Putamen (tissue), 1 donor: Measurements from ENCODE around the gene BCKDHB.

Experiments
- DNase-seq: peaks from one replicate; pipeline ENCODE4 v3.0.0-alpha.2; 2016; ENCODE audit warnings: low spot score

Gene BCKDHB

DNA sequence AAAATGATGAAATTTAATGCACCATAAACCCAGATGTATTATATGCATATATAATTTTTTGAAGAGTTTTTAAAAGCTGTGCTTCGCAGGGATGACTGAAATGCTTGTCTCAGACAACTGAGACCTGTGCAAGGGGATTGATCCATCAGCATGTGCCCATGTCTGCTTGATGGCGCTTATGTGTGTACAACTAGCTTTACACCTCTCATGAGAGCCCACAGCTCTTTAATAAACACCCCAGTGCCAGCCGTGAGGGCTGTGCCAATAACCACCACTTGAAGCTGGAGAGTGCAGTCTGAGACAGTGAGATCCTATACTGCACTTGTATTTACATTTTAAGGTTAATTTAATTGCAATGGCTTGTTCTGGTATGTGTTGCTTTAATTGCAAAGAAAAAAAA lies 225.5 kb downstream of the BCKDHB start:
- DNase-seq: no peak

DNA sequence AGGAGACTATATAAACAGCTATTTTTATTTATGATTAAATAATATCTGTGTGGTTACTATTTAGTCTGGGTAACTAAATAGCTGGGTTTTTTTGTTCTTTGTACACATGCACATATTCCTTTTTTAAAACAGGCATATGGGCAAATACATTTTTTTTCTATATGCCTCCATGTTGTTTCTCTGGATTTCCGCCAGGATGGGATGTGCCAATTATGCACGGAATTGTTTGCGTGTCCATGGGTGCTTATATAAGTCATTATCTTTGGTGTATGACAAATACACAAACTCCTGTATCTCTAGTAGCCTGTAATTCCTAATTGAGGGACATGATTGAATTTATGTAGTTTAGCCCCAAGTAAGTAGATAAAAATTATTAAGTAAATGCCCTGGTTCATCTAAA lies 226.9 kb downstream of the BCKDHB start:
- DNase-seq: no peak

DNA sequence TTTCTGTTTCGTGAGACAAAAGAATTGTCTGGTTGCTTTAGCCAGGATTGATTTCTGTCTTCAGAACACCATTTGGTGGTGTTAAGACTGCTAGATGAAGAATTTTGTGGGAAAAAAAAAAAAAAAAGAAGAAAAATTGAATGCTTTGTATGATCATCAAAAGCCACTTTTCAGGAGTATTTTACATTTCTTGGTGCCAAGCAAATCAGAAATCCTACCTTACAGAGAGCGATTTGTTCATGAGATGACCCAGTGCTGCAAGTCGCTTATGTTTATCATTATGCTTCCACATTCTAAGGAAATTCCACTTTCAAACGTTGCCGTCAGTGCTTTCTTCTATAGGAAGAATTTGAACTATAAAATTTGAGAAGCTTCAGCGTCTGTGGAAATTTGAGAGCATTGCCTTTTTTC lies 228.7 kb downstream of the BCKDHB start:
- no peak for DNase-seq

DNA sequence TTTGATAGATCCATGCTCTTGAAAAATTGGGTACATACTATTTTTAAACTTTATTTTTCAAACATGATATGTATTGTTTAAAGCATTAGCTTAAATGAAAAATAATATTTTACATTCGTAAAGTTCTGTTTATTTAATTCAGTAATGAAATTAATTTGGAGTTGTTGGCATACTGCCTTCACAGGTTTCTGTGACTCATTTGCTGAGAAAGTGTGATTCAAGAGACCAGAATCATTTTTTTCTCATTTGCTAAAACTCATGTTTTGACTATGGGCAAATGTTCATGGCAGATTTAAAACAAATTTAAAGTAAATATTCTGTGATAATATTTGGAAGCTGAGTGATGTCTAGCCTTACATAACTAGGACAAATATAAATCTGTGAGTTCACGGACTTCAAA lies 230.4 kb downstream of the BCKDHB start:
- no peak for DNase-seq

DNA sequence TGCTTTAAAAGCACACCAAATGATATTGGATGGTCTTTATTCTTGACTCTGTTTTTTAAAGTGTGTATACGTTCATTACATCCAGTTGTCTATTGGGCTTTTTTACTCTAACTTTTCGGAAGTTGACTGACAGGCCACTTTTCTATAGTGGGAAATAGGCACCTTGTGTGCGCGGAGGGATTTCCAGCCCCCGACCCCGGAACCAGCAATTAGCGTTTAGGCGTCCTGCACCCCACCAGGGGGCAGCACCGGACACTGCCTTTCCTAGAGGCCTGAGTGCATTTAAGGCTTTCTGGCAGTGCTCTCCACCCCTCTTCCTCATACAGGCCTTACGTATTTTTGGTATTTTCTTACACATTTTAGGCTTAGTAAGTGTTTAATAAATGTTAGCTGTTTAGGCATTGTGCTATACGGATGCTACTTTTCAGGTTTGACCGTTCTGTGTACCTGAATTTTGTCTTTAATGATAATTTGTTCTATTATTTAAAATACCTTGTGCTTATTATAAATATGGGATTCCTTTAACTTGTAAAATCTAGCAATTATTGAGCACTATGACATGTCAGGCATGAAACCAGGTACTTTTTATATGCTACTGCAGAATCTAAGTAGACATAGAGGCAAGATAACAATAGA lies 231.8 kb downstream of the BCKDHB start:
- peak; percentile 14 for DNase-seq

DNA sequence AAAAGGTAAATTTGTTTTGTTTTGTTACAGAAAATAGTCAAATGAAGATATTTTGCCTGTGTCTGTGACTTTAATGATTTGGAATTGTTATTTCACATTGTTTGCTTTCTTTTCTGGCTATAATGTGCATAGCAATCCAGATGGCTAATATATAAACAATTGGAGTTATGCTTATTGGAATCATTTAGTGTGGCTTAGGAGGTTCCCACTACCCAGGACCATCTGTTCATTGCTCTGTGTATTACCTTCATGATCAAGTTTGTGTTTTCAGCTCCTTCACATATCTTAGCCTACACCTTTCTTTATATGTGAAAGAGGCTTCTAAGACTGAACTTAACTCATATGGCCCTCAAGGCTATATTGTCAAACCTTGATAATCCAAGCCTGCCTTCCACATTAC lies 232.9 kb downstream of the BCKDHB start:
- DNase-seq: no peak

DNA sequence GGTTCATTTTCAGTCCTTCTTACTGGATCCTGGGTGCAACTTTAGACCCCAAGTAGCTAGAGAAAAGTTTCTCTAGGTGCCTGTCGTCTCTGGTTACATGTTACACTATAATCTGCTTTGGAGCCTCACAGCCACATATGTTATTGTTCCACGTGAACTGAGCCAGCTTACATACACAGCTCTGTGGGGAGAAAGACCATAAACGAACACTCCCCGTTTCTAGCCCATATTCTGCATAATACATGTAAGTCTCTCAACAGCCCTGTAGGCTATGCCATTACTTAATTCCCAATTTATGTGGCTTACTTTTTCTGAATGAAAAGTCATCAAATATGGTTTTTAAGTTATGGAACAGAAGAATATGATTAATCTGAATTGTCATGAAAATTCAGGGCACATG lies 233.8 kb downstream of the BCKDHB start:
- no peak for DNase-seq

DNA sequence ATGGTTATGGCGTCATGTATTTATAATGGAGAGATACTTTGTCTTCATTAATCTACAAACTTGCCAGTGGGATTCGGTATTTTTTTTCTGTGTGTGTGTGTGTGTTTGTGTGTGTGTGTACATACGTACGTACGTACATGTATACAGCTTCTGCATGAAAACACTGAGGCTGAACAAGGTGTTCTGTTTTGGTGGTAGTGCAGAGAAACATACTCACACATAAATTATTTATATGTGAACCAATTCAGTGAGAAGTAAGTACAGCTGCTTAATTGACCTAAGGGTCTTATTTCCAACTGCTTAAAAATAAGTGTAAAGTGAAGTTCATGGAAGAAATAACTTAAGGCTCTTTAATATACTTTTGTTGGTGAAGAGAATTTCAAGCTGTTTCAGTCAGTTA lies 234.2 kb downstream of the BCKDHB start:
- DNase-seq: no peak

DNA sequence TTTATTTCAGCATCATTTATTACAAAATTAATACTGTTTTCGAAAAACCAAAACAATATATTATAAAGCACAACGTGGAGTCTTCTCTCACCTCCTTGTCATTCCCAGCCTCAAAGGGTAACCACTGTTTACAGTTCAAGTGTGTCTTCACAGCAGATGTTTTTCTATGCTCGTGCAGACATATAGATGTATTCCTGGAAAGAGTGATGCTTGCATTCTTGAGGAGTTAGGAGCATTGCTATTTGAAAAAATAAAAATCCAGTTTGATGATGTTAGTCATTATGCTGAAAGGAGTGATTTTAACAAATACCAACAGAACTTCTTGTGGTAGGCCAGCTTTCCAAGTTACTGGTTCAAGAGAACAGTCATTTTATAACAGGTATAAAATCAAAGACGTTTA lies 234.9 kb downstream of the BCKDHB start:
- DNase-seq: no peak

DNA sequence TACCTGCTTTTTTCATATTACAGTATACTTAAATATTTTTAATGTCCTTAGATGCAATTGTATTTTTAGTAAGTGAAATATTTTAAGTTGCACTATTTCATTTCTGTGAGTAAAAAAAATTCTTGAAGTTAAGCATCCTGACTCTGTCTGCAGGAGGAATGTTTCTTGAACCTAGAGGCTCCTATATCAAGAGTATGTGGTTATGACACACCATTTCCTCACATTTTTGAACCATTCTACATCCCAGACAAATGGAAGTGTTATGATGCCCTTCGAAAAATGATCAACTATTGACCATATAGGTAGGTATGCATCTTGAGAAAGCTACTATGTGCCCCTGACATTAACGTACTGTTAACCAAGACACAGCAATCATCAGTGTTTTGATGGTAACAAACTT lies 237.0 kb downstream of the BCKDHB start:
- DNase-seq: no peak

DNA sequence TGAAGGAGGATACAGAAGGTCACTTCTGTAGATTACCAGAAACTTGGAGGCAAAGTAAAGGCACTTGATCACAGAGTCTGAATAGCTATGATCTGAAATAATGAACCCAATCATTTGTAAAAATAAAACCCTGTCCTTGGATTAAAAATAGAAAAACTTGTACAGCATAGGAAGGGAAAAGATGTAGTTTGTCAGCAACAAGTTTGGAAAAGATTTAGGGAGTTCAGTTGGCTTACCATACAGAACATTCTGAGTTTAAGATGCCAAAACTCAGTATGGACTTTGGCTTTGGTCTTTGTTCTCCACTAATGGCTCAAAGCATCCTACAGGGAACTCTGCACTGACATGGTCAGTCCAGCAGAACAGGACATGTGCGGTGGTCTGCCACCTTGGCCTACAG lies 240.6 kb downstream of the BCKDHB start:
- no peak for DNase-seq

DNA sequence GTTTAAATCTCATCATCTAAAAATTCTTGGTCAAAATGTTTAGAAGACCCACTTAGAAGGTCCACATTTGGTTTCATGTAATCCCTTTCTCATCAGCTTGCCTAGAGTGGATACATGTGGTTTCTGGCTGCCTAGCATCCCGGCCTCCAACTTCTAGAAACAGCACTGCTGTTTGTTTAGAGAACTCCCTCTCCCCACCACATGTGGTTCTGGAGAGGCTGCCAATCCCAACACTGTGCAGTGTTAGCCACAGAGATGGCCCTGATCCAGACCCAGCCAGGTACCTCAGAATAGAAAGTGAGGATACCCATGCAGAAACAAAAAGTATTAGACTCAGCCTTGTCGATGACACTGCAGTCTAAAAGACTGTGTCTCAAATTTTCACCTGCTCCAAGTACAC lies 241.8 kb downstream of the BCKDHB start:
- no peak for DNase-seq

DNA sequence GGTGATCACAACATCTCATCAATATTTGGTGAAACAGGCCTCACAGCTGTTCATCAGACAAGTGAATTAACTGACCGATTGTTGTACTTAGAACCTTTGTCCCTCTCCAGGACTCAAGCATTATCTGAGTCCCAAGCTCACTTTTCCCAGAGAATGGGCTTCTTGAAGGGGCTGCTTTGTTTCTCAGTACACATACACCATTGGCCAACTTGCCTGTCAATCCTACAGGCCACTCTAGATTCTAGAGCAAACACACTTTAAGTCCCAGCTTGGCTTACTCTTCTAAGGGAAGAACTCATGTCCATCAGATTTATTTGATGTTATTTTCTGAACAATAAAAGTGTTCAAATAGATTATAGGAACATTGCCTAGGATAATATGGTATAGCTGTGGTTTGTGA lies 249.5 kb downstream of the BCKDHB start:
- DNase-seq: no peak

DNA sequence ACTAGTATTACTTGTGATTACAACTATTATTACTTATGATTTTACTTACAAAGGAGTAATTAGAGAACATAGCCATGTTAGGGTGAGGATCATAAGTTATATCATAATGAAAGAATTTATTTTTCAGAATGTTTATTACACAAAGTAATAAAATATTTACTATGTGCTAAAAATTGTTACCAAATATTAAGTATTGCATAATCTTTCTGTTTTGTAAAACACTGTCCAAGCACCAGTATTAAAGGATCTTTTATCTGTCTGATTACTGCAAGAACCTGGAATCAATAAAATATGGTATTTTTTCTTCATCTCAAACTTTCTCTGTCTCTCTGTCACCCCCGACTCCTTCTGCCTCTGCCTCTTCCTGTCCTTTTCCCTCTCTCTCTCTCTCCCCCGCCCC lies 250.1 kb downstream of the BCKDHB start:
- no peak for DNase-seq

DNA sequence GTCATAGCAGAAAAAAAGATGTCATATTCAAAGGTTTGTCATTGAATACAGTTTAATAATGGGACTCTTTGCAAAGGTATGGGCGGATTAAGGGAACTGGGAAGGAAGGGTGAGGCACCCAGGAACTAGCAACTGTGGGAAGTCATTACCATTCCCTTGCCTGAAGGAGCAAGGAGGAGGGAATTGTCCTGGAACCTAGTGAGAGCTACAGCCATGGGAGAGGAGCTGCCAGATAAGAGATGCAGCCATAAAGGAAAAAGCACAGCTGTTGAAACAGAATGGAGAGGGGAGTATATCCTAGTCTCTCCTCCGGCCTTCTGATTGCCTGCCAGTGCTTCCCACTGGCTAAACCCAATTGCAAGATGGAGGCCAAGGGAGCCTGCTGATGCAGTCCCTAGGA lies 250.6 kb downstream of the BCKDHB start:
- DNase-seq: no peak

DNA sequence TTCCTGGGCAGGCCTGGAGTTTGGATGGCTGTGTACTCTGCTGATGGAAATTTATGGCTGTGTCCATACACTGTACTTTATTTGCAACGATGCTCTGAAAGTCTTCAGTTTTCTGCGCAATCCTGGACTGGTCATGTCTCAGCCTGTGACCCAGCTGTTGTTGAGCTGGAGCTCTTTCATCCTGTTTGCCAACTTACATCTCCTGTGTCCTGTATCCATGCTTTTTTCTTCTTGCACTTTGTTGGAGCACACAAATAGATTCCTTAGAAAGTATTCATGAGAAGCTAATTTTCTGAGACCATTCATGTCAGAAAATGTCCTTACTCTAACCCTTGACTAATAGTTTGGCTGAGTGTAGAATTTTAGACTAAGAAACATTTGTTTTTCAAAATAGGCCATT lies 251.2 kb downstream of the BCKDHB start:
- no peak for DNase-seq

DNA sequence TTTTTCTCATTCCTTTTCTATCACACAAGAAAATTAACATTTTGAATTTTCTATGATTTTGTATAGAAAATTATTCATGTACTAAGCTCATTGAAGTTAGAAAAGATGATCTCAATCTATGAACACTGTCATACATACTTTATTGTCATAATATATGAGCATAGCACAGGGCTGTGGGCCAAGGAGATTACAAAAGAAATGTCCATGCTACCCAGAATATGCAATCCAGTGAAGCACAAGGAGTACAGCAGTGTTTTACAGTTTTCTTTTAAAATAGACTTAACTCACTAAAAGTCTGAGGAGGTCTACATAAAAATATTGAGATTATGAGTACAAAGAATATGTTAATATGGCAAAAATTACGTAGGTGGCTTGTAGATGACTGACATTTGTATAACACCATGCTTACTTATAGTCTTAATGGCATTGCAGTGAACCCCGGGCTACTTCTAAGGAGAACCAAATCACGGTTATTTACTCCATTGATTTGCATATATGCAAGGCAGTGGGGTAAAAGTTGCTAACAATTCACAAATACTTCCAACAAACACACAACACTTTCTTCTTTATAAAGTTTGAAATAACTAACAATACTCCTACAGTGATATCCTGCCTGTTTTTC lies 257.1 kb downstream of the BCKDHB start:
- DNase-seq: no peak

DNA sequence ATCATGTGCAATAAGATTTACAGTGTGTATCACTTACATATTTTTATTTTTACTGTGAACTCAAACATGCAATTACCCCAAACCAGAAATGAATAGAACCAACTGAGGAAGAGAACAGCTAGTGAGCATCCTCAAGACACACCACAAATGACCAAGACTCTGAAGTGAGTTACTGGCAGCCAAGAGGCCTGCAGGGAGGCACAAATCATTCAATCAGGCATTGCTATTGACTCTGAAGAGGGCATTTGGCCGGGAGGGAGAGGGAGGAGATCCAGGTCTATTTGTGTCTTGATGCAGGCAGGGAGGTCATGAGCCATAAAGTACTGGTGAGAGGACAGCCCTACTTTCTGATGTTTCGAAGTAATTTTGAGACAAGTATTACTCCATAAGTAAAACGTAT lies 257.7 kb downstream of the BCKDHB start:
- DNase-seq: no peak

DNA sequence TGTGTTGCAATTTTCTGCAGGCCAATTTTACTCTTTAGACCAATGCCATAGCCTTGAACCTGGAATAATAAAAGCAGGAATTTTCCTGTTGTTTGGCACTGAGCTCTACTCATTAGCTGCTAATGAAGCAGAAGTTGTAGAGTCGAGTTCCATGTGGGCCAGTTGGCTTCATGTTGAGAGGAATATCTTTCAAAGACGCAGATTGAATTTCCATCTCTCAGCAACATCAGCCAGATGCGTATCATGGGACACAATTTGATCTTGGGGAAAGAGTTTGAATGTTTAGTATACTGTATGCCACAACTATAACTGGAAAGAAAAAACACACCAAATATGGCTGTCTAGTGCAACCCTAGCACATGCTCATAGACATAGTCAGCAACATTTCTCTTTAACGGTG lies 259.6 kb downstream of the BCKDHB start:
- DNase-seq: no peak

DNA sequence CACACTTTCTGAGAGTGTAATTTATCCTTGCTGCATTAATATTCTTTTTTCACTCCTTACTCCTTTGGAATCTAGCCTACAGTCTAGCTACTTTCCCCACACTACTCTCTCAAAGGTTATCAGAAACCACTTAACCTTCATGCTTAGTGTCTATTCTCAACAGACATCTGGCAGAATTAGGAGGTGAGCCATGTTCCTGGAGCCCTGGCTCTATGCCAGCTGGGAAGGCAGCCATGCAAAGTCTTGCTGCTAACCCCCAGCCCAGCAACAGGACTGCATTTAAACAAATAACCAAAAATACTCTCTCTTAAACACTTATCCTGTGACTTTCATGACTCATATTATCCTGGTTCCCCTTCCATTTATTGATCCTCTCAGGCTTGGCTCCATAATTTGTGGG lies 260.2 kb downstream of the BCKDHB start:
- no peak for DNase-seq

DNA sequence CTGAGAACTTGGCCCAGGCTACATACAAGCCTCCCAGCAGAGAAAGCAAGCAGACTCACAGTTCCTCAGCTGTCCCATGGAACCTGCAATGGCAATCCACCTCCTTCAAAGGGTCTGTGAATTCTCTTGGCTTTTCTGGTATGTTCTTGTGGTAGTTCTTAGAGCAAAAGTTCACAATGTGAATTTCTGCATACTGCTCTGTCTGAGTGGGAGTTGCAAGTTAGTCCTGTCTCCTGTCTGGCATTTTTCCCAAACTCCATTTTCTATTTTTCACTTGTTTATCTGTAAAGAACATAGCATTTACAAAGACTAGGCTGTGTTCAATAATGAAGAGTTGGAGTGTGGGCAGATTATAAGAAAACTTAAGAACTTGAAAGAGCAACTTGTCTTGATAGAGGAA lies 269.9 kb downstream of the BCKDHB start:
- no peak for DNase-seq

DNA sequence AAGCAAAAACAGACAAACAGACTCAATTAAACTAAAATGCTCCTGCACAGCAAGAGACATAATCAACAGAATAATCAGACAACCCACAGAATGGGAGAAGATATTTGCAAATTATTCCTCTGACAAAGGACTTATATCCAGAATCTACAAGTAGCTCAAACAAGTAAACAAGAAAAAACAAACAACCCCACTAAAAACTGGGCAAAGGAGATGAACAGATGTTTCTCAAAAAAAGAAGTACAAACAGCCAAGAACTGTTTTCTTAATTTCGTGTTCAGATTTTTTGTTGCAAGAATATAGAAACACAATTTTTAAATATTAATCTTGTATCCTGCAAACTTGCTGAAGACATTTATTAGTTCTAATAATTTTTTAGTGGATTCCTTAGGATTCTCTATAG lies 274.1 kb downstream of the BCKDHB start:
- no peak for DNase-seq

DNA sequence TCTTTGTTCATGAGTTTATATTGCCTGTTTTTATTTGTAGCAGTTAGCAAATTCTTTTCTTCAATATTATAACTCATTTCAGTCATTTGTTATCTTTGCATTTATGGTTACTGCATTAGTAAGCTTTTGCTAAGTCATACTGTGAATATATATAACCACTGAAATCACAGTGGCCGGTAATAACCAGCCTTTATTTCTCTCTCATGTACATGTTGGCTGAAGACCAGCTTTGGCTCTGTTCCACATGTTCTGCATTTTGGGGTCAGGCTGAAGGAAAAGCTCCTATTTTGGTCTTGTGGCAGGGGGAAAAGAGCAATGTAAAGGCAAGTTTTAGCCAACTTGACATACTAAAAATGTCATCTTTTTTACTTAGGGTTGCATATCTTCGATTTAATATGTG lies 276.3 kb downstream of the BCKDHB start:
- no peak for DNase-seq

DNA sequence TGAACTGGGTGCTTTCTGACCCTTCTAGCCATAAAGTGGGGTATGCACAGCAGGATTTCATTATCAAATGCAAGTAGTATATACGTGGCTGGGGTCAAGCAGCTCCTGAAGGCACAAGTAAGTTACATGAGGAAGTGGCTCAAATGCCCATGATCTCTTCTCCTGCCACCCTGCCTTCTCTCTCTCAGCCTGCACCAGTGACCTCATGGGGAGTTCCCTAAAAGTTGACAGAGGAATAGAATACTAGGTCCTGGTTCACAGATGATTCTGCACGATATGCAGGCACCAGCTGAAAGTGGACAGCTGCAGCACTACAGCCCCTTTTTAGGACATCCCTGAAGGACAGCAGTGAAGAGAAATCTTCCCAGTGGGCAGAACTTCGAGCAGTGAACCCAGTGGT lies 282.0 kb downstream of the BCKDHB start:
- no peak for DNase-seq
